HepG2 (cell line): ENCODE results near the gene TJP3. TPM values are rescaled to one million over a fixed set of nuclear protein-coding genes. Genes with fewer than 3 reads are reported as not detected.

ENCODE experiments used
- AHR ChIP-seq: IDR thresholded peaks from 2 replicates; pipeline ENCODE4 v1.6.1; 2018; ENCODE audit warnings: missing genetic modification reagents, missing compliant biosample characterization
- CCDC6 ChIP-seq: sonication (generic); formaldehyde crosslinking; IDR thresholded peaks from 2 replicates; pipeline ENCODE4 v1.8.1; 2022; ENCODE audit warnings: mild to moderate bottlenecking, missing genetic modification reagents, moderate library complexity
- CEBPG ChIP-seq: IDR thresholded peaks from 2 replicates; pipeline ENCODE4 v1.6.1; 2016
- CHCHD3 ChIP-seq: sonication (generic); formaldehyde crosslinking; IDR thresholded peaks from 2 replicates; pipeline ENCODE4 v1.8.0; 2022; ENCODE audit warnings: mild to moderate bottlenecking, missing genetic modification reagents, moderate library complexity
- CHD4 ChIP-seq: fragments of 200-600 bp; sonication (generic); IDR thresholded peaks from 2 replicates; pipeline ENCODE4 v1.7.0; 2017; ENCODE audit warnings: mild to moderate bottlenecking, low read length, borderline replicate concordance
- GATAD2A ChIP-seq: IDR thresholded peaks from 2 replicates; pipeline ENCODE4 v1.6.1; 2016
- MEF2D ChIP-seq: sonication (generic); formaldehyde crosslinking; IDR thresholded peaks from 2 replicates; pipeline ENCODE4 v1.5.1; 2020; ENCODE audit warnings: mild to moderate bottlenecking, missing genetic modification reagents
- MEIS2 ChIP-seq: sonication (generic); formaldehyde crosslinking; IDR thresholded peaks from 2 replicates; pipeline ENCODE4 v1.9.0; 2021; ENCODE audit warnings: mild to moderate bottlenecking, missing genetic modification reagents
- RAD21 ChIP-seq: fragments of 450-650 bp; formaldehyde crosslinking; IDR thresholded peaks from 2 replicates; pipeline ENCODE4 v1.5.0; 2020; ENCODE audit warnings: mild to moderate bottlenecking
- SAP130 ChIP-seq: IDR thresholded peaks from 2 replicates; pipeline ENCODE4 v1.6.1; 2016; ENCODE audit warnings: low read depth
- SP1 ChIP-seq, 2 experiments: fragments of 450-650 bp in 1 of 2; sonication (generic) in 1 of 2; formaldehyde crosslinking in 1 of 2; IDR thresholded peaks; 2 replicates each; pipeline versions ENCODE4 v1.4.0 to v1.6.1; 2016 to 2020; ENCODE audit warnings: missing genetic modification reagents in 1 of 2
- TARDBP ChIP-seq: sonication (generic); formaldehyde crosslinking; IDR thresholded peaks from 2 replicates; pipeline ENCODE4 v1.8.0; 2022; ENCODE audit warnings: mild to moderate bottlenecking, missing genetic modification reagents
- TEAD3 ChIP-seq: optimal IDR thresholded peaks from 2 replicates; pipeline ENCODE3; 2016; ENCODE audit warnings: borderline replicate concordance
- ZKSCAN1 ChIP-seq: fragments of 150-350 bp; IDR thresholded peaks from 2 replicates; pipeline ENCODE4 v1.6.1; 2014; ENCODE audit warnings: low read length
- ZNF101 ChIP-seq: sonication (generic); formaldehyde crosslinking; IDR thresholded peaks from 2 replicates; pipeline ENCODE4 v1.4.0; 2020; ENCODE audit warnings: mild to moderate bottlenecking, low read depth, missing genetic modification reagents, borderline replicate concordance
- ZNF550 ChIP-seq: sonication (generic); formaldehyde crosslinking; IDR thresholded peaks from 2 replicates; pipeline ENCODE4 v1.4.0; 2020; ENCODE audit warnings: mild to moderate bottlenecking, missing genetic modification reagents, borderline replicate concordance
- ZNF670 ChIP-seq: sonication (generic); formaldehyde crosslinking; IDR thresholded peaks from 2 replicates; pipeline ENCODE4 v1.8.0; 2022; ENCODE audit warnings: mild to moderate bottlenecking, missing genetic modification reagents, borderline replicate concordance
- polyA plus RNA-seq, 8 experiments: library from polyadenylated mRNA; depleted of rRNA in 3 of 8; stranded (reverse) in 7 of 8; unstranded in 1 of 8; fragments of >200 nt; fragmentation: Illumina TruSeq in 4 of 8; extraction: Trizol in 4 of 8; gene quantifications; 2 replicates each; pipeline versions ENCODE4 v1.2.1 to v1.2.3, GENCODE V29; 2011 to 2016; ENCODE audit warnings: low read depth in 4 of 8, missing spikeins in 1 of 8, mixed read lengths in 1 of 8; ENCODE audit not compliant: insufficient read depth in 1 of 8
- total RNA-seq, 5 experiments: library from RNA; depleted of rRNA; stranded (reverse); fragments of >200 nt; fragmentation: Illumina TruSeq; extraction: Trizol; gene quantifications; 2 replicates each; pipeline ENCODE4 v1.2.3, GENCODE V29; 2016; ENCODE audit warnings: low read depth in 1 of 5
- TF ChIP-seq, protein P1 (sequence below): sonication (generic); formaldehyde crosslinking; IDR thresholded peaks from 2 replicates; pipeline ENCODE4 v1.5.0; 2020; ENCODE audit warnings: mild to moderate bottlenecking, missing genetic modification reagents, borderline replicate concordance
- TF ChIP-seq, protein P2 (sequence below): sonication (generic); formaldehyde crosslinking; IDR thresholded peaks from 2 replicates; pipeline ENCODE4 v1.4.0; 2020; ENCODE audit warnings: low read depth, missing genetic modification reagents
- TF ChIP-seq, protein P3 (sequence below): sonication (generic); formaldehyde crosslinking; IDR thresholded peaks from 2 replicates; pipeline ENCODE4 v1.8.1; 2023; ENCODE audit warnings: mild to moderate bottlenecking, moderate library complexity, missing genetic modification reagents
- TF ChIP-seq, protein P4 (sequence below): IDR thresholded peaks from 2 replicates; pipeline ENCODE4 v1.6.1; 2012; ENCODE audit warnings: inconsistent platforms

Gene TJP3
- total and polyA plus RNA-seq, 2 of the 13 experiments (the other 11 are each of a cell fraction or from before 2014, with no cell fraction given), result 2.3 to 21.5 TPM

DNA sequence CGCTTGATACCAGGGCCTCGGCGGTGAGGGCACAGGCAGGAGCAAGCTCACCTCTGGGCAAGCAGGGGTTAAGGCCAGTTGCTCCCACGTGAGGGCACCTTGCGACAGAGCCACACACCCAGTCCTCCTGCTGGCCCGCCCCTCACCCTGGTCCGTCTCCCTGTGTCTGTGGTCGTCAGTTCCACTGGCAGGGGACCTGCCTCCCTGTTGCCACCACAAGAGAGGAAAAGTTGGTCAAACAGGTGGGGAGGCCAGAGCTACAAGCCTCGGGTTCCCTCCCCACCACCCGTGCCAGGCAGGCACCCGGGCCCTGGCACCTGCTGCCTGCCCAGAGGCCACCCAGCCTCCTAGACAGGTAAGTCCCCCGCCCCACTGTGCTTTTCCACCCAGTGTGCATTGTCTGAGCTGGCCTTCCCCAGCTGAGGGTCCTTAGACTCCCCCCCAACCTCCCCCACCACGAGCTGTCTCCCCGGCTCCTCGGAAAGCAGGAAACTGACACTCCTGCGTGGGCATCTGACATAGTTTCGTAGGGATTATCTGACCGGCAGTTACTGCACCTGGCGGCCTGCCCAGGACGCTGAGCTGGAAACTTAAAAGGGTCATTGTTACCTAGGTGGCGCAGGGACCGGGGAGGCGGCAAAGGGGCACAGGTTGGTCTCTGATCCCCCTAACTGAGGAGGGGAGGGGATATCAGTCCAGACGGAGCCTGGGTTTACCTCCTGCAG lies at the start of gene TJP3 (continued):
- TF ChIP-seq, protein P1, sequence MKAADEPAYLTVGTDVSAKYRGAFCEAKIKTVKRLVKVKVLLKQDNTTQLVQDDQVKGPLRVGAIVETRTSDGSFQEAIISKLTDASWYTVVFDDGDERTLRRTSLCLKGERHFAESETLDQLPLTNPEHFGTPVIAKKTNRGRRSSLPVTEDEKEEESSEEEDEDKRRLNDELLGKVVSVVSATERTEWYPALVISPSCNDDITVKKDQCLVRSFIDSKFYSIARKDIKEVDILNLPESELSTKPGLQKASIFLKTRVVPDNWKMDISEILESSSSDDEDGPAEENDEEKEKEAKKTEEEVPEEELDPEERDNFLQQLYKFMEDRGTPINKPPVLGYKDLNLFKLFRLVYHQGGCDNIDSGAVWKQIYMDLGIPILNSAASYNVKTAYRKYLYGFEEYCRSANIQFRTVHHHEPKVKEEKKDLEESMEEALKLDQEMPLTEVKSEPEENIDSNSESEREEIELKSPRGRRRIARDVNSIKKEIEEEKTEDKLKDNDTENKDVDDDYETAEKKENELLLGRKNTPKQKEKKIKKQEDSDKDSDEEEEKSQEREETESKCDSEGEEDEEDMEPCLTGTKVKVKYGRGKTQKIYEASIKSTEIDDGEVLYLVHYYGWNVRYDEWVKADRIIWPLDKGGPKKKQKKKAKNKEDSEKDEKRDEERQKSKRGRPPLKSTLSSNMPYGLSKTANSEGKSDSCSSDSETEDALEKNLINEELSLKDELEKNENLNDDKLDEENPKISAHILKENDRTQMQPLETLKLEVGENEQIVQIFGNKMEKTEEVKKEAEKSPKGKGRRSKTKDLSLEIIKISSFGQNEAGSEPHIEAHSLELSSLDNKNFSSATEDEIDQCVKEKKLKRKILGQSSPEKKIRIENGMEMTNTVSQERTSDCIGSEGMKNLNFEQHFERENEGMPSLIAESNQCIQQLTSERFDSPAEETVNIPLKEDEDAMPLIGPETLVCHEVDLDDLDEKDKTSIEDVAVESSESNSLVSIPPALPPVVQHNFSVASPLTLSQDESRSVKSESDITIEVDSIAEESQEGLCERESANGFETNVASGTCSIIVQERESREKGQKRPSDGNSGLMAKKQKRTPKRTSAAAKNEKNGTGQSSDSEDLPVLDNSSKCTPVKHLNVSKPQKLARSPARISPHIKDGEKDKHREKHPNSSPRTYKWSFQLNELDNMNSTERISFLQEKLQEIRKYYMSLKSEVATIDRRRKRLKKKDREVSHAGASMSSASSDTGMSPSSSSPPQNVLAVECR (CRISPR knock-in tag), result peak; percentile 65; the same call in 1 of the 2 replicates
- TF ChIP-seq RAD21 (0 out of 2 replicates have a peak, but pooled peaks have one; percentile 23), GATAD2A (CRISPR knock-in tag) (peak; percentile 70), ZNF670 (CRISPR knock-in tag) (peak; percentile 7; the same call in 1 of the 2 replicates), ZNF550 (0 out of 2 replicates have a peak, but pooled peaks have one; percentile 7), CHCHD3 (CRISPR knock-in tag) (0 out of 2 replicates have a peak, but pooled peaks have one; percentile 41), MEF2D (CRISPR knock-in tag) (no peak), SAP130 (CRISPR knock-in tag) (peak; percentile 53), TARDBP (CRISPR knock-in tag) (0 out of 2 replicates have a peak, but pooled peaks have one; percentile 42), ZKSCAN1 (peak; percentile 91), ZNF101 (CRISPR knock-in tag) (0 out of 2 replicates have a peak, but pooled peaks have one; percentile 29), MEIS2 (CRISPR knock-in tag) (no peak), AHR (CRISPR knock-in tag) (0 out of 2 replicates have a peak, but pooled peaks have one; percentile 60), CHD4 (peak; percentile 42; the same call in 1 of the 2 replicates), TEAD3 (peak; percentile 35), CEBPG (CRISPR knock-in tag) (peak; percentile 75), CCDC6 (peak; percentile 45; the same call in 1 of the 2 replicates), SP1 (IDR thresholded peaks at IDR 0.05) (no peak), SP1 (CRISPR knock-in tag; IDR thresholded peaks at IDR 0.05) (peak; percentile 49; the same call in 1 of the 2 replicates)
- TF ChIP-seq, protein P2, sequence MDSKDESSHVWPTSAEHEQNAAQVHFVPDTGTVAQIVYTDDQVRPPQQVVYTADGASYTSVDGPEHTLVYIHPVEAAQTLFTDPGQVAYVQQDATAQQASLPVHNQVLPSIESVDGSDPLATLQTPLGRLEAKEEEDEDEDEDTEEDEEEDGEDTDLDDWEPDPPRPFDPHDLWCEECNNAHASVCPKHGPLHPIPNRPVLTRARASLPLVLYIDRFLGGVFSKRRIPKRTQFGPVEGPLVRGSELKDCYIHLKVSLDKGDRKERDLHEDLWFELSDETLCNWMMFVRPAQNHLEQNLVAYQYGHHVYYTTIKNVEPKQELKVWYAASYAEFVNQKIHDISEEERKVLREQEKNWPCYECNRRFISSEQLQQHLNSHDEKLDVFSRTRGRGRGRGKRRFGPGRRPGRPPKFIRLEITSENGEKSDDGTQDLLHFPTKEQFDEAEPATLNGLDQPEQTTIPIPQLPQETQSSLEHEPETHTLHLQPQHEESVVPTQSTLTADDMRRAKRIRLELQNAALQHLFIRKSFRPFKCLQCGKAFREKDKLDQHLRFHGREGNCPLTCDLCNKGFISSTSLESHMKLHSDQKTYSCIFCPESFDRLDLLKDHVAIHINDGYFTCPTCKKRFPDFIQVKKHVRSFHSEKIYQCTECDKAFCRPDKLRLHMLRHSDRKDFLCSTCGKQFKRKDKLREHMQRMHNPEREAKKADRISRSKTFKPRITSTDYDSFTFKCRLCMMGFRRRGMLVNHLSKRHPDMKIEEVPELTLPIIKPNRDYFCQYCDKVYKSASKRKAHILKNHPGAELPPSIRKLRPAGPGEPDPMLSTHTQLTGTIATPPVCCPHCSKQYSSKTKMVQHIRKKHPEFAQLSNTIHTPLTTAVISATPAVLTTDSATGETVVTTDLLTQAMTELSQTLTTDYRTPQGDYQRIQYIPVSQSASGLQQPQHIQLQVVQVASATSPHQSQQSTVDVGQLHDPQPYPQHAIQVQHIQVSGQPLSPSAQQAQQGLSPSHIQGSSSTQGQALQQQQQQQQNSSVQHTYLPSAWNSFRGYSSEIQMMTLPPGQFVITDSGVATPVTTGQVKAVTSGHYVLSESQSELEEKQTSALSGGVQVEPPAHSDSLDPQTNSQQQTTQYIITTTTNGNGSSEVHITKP (CRISPR knock-in tag), result no peak
- TF ChIP-seq, protein P3, sequence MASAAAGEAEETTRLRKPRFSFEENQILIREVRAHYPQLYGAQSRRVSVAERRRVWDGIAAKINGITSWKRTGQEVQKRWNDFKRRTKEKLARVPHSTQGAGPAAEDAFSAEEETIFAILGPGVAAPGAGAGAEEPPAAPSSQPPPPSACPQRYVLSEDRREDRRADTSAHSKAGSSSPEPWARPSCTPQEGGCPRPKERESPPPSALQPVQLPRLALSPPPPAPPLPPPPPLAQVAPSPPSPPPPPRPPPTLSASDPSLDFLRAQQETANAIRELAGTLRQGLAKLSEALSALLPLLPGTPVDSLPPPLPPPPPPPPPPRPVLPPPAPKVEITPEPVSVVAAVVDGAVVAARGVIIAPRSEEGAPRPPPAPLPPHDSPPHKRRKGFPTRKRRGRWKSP (CRISPR knock-in tag), result peak; percentile 58; the same call in 1 of the 2 replicates
- TF ChIP-seq, protein P4, sequence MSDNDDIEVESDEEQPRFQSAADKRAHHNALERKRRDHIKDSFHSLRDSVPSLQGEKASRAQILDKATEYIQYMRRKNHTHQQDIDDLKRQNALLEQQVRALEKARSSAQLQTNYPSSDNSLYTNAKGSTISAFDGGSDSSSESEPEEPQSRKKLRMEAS, result peak; percentile 82
